ENCODE measurements around the gene OGDH.

DNA sequence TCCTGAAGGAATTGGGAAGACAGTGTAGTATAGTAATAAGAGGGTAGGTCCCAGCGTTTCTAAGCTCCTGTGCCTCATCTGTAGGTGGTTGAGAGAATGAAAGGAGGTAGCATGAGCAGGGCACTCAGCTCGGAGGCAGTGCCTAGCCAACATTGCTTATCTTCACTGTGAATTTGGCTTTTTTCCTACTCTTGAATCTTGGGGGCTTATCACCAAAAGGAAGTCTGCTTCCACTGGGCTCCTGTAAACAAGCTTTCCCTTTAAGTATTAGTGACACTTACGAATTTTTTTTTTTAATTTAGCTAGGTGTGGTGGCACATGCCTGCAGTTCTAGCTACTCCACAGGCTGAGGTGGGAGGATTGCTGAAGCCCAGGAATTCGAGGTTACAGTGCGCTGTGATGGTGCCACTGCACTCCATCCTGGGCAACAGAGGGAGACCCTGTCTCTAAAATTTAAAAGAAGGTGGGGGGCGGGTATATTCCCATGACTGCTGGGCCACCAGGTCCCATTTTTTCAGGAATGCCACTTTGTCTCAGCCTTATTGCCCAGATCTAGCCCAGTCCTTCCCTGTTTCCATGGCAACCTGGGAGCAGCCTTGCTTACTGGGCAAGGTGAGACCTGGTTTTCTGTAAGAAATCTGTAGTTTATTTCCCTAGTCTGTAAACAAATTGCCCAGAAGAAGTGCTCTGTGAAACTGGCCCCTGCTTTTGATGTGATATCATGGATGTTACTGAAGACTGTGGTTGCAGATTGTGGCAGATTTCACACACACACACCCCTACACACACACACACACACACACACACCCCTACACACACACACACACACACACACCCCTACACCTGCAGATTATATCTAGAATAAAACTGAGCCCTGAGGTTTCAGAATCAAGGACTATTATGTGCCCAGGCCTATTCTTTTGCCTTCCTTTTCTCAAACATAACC, 19.4 kb downstream of the OGDH start:
- TF ChIP-seq, protein P1, sequence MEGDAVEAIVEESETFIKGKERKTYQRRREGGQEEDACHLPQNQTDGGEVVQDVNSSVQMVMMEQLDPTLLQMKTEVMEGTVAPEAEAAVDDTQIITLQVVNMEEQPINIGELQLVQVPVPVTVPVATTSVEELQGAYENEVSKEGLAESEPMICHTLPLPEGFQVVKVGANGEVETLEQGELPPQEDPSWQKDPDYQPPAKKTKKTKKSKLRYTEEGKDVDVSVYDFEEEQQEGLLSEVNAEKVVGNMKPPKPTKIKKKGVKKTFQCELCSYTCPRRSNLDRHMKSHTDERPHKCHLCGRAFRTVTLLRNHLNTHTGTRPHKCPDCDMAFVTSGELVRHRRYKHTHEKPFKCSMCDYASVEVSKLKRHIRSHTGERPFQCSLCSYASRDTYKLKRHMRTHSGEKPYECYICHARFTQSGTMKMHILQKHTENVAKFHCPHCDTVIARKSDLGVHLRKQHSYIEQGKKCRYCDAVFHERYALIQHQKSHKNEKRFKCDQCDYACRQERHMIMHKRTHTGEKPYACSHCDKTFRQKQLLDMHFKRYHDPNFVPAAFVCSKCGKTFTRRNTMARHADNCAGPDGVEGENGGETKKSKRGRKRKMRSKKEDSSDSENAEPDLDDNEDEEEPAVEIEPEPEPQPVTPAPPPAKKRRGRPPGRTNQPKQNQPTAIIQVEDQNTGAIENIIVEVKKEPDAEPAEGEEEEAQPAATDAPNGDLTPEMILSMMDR (IDR thresholded peaks at IDR 0.05 in 2 of 3, conservative IDR thresholded peaks at IDR 0.05 in 1 of 3; ENCODE audit: control insufficient read depth in 2 of 3, extremely low read depth in 1 of 3, insufficient read depth in 1 of 3, low read depth in 3 of 3, low read length in 3 of 3): no peak
- TF ChIP-seq MTA3 (IDR thresholded peaks at IDR 0.05; ENCODE audit: borderline replicate concordance, low read length): no peak
- no peak for TF ChIP-seq EZH2 (IDR thresholded peaks at IDR 0.05; ENCODE audit: borderline replicate concordance, control insufficient read depth, low read depth, low read length)
- TF ChIP-seq SIN3A (IDR thresholded peaks at IDR 0.05; ENCODE audit: low read depth, low read length): no peak
- TF ChIP-seq POLR2A (IDR thresholded peaks at IDR 0.05; ENCODE audit: low read depth, low read length): no peak
- no peak for TF ChIP-seq ZNF274 (IDR thresholded peaks at IDR 0.05; ENCODE audit: insufficient read depth, insufficient read length)
